HG03469 (cell line): Measurements from ENCODE around the gene NR2F1-AS1.

Experiments
- ATAC-seq: cut with Tn5 transposase; IDR thresholded peaks from one replicate; pipeline ENCODE4 v1.9.1; 2021; ENCODE audit warnings: mild to moderate bottlenecking, moderate library complexity, moderate number of reproducible peaks; ENCODE audit not compliant: unreplicated experiment

NR2F1-AS1 gene

DNA sequence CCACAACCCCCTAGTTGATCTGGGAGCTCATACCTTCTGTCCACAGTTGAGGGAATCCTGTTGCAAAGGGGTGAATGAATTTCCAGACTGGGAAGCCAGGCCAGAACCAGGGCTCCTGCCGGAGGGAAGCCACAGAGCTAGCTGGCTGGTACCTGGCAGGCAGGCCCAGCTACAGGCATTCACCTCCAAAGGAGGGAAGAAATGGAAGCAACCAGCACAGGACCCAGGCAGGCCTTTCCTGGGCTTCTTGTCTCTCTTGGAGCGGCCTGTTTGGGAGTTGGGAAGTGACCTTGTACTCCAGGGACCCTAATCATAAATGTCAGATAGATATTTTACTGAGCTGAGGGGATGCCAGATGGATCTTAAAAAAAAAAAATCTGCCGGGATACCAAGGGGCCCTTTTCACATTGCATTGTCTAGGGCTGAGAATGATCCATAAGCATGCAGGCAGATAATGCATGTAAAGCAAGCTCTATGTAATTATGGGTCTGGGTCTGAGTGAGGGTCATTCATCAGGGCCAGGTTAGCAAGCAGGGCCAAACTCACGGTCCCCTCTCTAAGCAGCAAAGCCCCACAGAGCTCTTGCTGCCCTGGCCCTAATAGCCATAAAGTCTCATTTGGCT, 10.4 kb upstream of the NR2F1-AS1 start:
- ATAC-seq: no peak

DNA sequence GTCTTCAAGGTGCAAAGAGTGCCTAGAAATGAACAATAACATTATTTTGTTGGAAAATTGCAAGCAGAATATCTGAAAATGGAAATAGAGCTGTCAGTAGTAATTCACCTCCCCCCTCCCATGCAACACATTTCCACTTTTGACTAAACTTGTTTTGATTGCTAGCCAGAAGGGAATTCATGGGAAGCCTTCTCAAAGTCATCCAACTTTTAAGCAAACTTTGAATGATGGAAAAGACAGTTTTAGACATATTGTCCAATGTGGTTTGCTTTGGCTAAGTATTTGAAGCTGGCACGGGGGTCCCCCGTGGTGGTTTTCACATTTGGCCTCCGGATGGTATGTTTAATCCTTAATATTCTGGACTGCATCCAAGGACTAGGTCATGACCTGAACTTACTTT, 9.5 kb upstream of the NR2F1-AS1 start:
- no peak for ATAC-seq

DNA sequence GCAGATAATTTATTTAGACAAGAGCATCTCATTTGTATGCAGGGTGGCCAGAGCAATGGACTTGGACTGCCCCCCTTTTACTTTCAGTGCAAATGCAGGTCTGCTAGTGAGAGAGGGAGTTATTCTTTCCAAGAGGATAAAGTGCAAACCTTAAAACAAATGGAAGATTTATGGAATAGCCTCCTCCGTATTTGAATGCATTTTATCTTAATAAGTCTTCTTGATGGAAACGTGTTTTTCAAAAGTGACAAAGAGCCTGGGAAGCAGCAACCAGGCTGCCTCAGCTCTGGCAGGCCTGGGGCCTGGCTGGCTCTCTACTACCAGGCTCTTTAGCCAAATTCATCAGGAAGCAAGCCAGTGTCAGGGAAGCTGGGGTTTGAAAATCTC, 8.8 kb upstream of the NR2F1-AS1 start:
- ATAC-seq: no peak

GRCh38 chr5:93589152-93589828, 8.3 kb upstream of the NR2F1-AS1 start:
- no peak for ATAC-seq

DNA sequence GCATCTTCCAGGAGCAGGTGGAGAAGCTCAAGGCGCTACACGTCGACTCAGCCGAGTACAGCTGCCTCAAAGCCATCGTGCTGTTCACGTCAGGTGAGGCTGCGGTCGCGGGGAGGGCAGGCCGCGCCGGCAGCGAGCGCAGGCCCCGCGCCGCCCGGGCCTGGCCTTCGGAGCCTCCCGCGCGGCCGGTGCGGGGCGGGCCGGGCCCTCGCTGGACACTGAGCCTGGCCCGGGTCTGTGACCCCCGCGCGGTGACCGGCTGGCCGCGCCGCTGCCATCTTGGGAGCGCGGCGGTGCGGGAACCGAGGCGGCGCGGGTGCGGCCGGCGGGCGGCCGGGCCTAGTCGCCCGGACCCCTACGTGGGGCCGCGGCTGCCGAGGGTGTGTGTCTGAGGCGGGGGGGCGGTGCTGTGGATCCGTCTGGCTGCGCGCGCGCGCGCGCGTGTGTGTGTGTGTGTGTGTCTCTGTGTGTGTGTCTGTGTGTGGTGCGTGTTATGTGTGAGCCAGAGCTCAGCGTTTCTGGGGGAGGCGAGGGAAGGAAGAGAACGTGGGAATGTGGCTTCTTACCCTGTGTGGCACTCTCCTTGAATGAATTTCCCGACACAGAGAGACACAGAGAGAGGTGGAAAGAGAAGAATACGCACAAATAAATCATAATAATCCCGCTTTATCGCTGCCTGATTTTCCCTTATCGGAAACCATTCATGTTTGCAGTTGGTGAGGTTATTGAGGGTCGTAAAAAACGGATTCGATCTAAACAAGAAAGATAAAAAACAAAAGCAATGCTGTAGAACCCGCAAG, 7.5 kb upstream of the NR2F1-AS1 start:
- ATAC-seq: no peak

DNA sequence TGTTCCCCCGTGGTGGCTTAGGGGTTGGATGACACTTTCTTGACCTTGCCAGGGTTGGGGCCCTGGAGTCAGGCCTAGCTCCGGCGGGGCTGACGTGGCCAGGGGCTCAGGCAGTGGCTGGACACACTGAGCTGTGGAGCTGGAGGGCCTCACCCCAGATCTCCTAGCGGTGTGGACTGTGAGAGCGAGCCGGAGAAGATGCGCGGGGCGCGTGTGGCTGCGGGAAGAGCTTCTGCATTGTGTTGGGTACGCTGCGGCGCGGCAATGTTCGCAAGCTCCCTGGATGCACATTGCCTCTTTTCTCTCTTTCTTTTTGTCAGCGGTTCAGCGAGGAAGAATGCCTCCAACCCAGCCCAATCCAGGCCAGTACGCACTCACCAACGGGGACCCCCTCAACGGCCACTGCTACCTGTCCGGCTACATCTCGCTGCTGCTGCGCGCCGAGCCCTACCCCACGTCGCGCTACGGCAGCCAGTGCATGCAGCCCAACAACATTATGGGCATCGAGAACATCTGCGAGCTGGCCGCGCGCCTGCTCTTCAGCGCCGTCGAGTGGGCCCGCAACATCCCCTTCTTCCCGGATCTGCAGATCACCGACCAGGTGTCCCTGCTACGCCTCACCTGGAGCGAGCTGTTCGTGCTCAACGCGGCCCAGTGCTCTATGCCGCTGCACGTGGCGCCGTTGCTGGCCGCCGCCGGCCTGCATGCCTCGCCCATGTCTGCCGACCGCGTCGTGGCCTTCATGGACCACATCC, 6.8 kb upstream of the NR2F1-AS1 start:
- no peak for ATAC-seq

DNA sequence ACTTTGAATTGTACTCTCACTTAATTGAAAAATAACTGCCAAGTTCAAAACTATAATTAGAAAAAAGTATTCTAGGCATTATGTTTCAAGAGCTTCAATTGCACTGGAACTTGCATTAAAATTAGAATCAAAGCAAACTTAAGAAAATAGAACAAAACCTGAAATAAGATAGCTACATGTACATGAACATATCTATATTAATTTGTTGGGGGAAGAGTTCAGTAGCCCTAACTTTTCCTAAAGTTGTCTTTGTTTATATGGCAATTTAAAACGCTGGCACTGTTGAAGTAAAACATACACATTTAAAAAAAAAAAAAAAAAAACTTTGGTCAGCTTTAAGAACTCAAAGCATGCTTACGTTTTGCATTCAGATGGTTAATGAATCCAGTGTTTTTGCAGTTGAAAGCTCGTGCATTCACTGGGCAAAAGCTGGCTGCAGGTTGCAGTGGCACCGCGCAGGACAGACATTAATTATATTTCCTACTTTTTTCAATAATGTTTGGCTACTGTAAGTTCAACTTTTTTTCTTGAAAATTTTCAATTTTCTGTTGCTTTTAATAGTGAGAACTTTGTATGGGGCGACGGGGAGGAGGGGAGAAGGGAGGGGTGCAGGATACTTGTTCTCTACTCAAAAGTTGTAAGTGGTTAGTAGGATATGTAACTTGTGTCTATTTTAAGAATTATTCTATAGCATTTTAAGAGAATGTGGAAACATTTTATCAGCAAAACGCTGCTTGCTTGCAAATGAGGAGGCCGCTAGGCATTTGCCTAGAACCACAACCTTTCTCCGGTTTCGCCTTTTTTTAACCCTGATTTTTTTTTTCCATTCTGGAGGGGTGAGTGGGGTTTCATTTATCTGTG, 5.9 kb upstream of the NR2F1-AS1 start:
- no peak for ATAC-seq

DNA sequence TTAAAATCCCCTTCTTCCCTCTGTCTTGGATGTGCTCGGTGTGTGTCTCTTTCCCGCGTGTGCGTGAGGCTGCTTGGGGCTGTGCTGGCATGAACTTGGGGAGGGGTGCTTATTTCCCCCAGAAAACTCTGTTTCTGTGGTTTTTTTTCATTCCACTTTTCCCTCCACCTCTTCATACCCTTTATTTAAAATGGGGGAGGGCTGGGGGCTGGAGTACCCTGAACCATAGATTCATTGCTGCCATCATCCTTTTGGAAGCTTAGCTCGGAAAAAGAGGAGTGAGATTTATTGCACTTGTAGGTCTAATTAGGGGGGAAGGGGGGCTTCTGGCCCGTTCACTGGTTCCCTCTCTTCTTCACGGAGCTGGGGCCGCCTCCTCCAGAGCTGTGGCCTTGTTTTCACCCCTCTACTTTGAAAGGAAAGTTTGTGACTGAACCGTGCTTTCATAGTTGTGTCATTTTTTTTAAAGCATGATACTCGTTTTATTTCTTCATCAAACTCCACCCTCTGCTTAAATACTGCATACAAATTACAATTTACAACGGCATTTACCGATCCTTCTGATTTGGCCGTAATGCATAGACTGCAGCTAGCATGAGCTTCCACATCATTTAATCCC, 4.9 kb upstream of the NR2F1-AS1 start:
- ATAC-seq: no peak

DNA sequence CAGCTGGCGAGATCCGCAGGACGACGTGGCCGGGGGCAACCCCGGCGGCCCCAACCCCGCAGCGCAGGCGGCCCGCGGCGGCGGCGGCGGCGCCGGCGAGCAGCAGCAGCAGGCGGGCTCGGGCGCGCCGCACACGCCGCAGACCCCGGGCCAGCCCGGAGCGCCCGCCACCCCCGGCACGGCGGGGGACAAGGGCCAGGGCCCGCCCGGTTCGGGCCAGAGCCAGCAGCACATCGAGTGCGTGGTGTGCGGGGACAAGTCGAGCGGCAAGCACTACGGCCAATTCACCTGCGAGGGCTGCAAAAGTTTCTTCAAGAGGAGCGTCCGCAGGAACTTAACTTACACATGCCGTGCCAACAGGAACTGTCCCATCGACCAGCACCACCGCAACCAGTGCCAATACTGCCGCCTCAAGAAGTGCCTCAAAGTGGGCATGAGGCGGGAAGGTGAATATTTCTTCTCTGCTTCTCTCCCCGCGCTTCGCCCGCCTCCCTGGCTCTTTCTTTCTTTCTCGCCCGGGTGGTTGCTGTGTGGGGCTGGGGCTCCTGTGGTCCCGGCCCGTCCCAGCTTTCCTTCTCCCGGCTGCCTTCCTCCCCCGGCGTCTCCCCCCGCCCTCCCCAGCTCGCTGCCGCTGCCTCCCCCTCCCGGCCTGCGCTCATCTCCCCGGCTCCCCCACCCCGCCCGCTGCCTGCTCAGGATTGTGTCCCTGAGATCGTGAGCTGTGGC, 4.2 kb upstream of the NR2F1-AS1 start:
- ATAC-seq: no peak

GRCh38 chr5:93584596-93585040, 3.6 kb upstream of the NR2F1-AS1 start:
- ATAC-seq: no peak

DNA sequence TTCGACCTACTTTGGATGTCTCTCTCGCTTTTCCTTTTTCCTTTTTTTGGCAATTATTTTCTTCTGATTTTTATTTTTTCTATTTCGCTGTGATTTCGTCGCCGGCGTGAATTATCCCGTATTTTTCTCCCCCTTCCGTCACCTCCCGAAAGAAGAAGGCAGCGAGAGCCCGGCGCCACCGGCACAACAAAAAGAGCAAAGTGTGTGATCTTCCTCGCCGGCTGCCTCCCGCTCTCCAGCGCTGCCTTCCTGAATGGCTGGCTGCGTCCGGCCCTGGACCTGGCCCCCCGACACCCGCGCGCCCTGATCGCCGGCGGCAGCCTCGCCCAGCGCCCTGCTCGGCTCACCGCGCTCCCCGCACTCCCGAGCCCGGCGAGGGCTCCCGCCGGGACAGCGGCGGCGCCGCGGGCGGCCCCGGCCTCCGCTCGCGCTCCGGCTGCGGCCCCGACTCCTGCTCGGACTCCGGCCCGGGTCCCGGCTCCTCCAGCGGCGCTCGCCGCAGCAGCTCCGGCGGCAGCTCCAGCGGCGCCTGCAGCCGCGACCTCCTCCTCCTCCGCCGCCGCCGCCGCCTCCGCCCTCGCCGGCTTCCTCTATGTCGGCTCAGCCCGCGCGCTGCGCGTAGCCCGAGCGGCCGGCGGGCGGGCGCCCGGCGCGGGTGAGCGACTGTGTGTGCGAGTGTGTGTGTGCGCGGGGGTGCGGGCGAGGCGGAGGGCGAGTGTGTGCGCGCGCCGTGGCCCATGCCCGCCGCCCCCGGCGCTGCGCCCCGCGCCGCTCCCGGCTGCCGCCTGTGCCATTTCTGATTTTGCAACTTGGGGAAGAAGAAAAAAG, 3.0 kb upstream of the NR2F1-AS1 start:
- peak; percentile 36 for ATAC-seq

- ATAC-seq: no peak
Observed at GRCh38 chr5:93583439-93583767, 2.4 kb upstream of the NR2F1-AS1 start.

- ATAC-seq: no peak
Observed at GRCh38 chr5:93582677-93583438, 1.8 kb upstream of the NR2F1-AS1 start, which contains the start of gene NR2F1. TSS of gene NR2F1 (plus strand) at chr5:93583222. CDS start at chr5:93585024, 1,802 bp downstream.

GRCh38 chr5:93582167-93582462, 1.1 kb upstream of the NR2F1-AS1 start:
- no peak for ATAC-seq

GRCh38 chr5:93580063-93580926, 724 bp downstream of the NR2F1-AS1 start:
- ATAC-seq: no peak

- ATAC-seq: no peak
Observed at GRCh38 chr5:93579692-93580062, 1.3 kb downstream of the NR2F1-AS1 start.
